Measurements from ENCODE around the gene HOXA2.
A peak's percentile ranks its signal among the peaks of the same experiment; 100 is the strongest.

Gene HOXA2

DNA sequence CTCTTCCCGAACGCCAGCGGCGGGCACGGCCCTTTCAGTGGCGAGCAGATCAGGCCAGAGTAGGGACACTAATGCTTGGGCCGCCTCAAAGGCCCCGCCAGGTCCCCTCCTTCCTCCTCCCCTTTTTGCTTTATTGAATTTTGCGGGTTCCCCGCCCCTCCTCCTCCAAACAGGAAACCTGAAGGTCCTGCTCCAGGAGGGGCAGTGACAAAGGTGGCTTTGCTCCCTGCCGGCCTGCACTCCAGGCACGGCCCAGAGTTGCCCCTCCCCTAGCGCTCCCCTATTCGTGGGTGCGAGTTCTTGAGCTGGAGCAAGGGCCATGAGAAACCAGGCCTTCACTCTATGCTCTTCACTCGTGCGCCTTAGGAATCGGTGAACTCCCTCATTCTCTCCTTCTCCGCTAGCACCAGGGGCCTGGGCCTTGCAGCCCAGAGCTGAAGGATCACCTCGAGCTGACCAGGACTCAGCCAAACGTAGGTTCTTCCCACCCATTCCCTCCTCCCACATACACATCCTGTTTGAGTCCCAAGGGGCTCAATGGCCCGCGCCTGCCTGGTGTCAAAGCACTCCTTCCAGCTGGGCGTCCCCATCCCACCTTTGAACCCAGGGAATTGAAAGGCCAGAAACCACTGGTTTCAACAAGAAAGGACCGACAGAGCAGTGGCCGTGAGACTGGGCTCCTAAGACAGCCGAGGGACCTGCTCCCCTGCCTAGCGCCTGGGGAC lies 45.7 kb upstream of the HOXA2 start:
- DNase-seq (ENCODE audit: low read depth, low spot score) = no peak
- POLR2A ChIA-PET = no interaction called here
- TF ChIP-seq, protein P1, sequence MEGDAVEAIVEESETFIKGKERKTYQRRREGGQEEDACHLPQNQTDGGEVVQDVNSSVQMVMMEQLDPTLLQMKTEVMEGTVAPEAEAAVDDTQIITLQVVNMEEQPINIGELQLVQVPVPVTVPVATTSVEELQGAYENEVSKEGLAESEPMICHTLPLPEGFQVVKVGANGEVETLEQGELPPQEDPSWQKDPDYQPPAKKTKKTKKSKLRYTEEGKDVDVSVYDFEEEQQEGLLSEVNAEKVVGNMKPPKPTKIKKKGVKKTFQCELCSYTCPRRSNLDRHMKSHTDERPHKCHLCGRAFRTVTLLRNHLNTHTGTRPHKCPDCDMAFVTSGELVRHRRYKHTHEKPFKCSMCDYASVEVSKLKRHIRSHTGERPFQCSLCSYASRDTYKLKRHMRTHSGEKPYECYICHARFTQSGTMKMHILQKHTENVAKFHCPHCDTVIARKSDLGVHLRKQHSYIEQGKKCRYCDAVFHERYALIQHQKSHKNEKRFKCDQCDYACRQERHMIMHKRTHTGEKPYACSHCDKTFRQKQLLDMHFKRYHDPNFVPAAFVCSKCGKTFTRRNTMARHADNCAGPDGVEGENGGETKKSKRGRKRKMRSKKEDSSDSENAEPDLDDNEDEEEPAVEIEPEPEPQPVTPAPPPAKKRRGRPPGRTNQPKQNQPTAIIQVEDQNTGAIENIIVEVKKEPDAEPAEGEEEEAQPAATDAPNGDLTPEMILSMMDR (IDR thresholded peaks at IDR 0.05; ENCODE audit: insufficient read depth, low read length, missing control alignments) = no peak
- CTCF ChIA-PET = interaction anchor here (1.0 to 4.7 kb wide), 8 partner anchors 10 to 1255 kb away, joined by 3 to 52 read pairs (median 10); partner anchors contain the start of genes HOXA4 and HOXA7
- peak overlapping the region; percentile 33 for H3K4me3 ChIP-seq (ENCODE audit: low read depth, low read length)

DNA sequence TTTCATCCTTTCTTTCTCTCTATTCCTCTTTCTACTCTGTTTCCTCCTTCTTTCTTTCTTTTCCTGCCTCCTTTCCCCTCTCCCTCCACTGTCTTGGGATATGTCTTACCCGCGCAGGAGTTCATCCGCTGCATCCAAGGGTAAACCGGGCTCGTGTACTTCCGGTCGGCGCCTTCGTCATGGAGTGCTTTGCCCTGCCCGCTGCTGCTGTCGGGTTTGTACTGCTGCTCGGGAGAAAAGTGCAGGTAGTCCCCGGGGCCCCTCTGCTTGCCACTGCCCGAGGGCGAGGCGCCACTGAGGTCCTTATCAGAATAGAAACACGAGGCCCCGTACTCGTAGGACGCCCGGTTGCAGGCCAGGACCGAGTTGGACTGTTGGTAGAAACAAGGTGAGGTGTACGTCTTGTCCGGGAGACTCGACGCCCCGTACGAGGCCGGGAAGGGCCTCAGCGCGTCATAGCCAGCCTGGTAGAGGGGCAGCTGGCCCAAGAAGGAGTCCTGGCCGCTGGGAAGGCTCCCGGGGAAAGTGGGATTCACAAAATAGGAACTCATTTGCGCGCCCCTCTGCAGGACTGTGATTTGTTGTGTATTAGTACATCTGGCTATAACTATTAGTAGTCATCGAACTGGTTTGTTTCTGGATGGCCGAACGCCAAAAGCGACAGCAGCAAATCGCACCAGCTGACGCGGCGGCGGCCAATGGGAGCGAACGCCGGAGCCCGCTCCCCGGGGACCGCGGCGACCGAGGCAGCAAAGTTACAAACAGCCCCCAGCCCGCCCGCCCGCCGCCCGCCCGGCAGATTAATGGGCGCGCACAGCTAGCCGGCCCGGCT lies 44.9 kb upstream of the HOXA2 start, which contains the start of gene HOXA6:
Gene HOXA6 (minus strand): TSS at position 576 of the 832 bp plus-strand sequence. CDS start 25 bp downstream, at position 551.
- CTCF ChIA-PET = interaction anchor here (1.2 to 4.7 kb wide), 5 partner anchors 11 to 294 kb away, joined by 3 to 34 read pairs (median 22); partner anchors contain the start of gene HOXA7
- H3K4me3 ChIP-seq (ENCODE audit: low read depth, low read length) = peak within 1 kb of the TSS; percentile 33
- TF ChIP-seq, protein P1 (IDR thresholded peaks at IDR 0.05; ENCODE audit: insufficient read depth, low read length, missing control alignments) = no peak
- DNase-seq (ENCODE audit: low read depth, low spot score) = no peak
- POLR2A ChIA-PET = no interaction called here

DNA sequence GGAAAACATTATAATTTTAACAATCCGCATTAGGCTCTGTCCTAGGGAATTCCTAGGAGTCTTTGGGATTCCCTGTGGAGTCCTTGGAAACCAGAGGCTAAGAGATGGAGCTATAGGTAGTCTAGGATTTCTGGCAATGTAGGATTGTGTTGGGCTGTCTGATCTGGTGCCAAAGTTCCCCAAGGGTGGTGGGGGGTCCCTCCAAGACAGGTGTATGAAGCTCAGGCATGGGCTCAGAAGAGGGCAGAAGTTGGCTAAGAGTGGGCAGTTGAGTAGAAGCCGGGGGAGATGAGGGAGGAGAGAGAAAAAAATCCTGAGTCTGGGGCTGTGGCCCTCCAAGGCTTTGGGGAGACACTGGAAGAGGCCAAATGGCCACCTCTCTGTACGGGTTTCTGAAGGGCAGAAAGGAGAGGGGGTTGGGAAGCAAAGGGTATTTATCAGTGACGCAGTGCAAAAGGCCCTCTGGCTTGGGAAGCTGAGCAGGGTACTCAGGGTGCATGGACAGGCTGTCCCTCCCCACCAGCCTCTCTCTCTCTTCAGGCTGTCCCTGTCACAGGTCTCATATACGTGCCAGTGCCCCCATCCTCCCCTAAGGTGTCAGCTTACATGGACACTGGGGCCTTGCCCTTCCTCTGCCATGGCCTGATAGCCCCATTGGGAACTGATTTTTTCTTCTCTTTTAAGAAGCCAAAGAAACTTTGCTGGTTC lies 44.2 kb upstream of the HOXA2 start:
- ChIA-PET POLR2A (no interaction called here), CTCF (interaction anchor here (1.2 to 4.7 kb wide), 2 partner anchors 15 to 19 kb away, joined by 3 to 26 read pairs; no protein-coding TSS in a partner anchor)
- no peak for DNase-seq (ENCODE audit: low read depth, low spot score)
- TF ChIP-seq, protein P1 (IDR thresholded peaks at IDR 0.05; ENCODE audit: insufficient read depth, low read length, missing control alignments) = no peak
- no peak overlapping the region for H3K4me3 ChIP-seq (ENCODE audit: low read depth, low read length)

DNA sequence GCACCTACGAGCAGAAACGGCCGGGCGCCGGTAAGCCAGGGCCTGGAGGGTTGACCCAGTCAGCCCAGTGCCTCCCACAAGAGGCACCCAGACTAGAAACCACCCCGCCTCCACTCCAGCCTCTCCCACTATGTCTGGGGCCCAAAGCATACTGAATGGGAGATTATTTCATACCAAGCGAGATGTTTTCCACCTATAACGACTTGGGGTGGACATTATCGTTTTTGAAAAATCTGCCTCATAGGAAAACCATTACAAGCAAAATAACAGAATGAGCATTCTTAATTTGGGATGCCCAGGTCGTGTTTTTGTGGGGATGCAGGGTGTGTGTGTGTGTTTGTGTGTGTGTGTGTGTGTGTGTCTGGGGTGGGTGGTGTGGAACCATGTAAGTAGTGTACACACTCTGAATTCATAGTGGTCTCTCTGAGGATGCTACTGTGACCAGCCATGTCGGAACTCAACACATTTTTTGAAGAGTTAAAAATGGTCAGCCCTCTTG lies 43.5 kb upstream of the HOXA2 start:
- no peak overlapping the region for H3K4me3 ChIP-seq (ENCODE audit: low read depth, low read length)
- DNase-seq (ENCODE audit: low read depth, low spot score) = no peak
- CTCF ChIA-PET = interaction anchor here (1.1 to 6.5 kb wide), 6 partner anchors 16 to 464 kb away, joined by 3 to 71 read pairs (median 8); no protein-coding TSS in a partner anchor
- TF ChIP-seq, protein P1 (IDR thresholded peaks at IDR 0.05; ENCODE audit: insufficient read depth, low read length, missing control alignments) = no peak
- POLR2A ChIA-PET = no interaction called here

DNA sequence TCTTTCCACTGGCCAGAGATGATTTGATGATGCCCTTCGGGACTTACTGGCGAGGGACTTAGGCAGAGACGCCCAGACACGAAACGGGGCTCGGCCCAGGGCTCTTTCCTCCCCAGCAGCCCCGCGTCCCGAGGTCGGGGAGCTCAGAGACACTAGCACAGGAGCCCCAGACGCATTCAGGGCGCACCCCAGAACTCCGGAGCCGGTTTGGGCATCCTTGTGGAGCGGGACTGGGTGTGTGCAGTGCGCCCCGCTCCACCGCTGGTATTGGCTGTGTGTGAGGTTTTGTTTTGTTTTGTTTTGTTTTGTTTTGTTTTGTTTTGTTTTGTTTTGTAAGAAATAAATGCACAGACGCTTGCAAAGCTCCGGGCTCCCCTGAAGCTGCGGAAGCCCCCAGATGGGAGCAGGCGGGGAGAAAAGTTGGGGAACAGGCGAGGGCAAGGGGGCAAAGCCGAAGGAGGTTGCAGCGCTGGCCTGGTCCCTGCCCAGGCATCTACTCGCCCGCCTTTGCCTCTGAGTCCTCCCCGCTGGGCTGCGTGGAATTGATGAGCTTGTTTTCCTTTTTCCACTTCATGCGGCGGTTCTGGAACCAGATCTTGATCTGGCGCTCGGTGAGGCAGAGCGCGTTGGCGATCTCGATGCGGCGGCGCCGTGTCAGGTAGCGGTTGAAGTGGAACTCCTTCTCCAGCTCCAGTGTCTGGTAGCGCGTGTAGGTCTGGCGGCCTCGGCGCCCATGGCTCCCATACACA lies 42.9 kb upstream of the HOXA2 start:
- ChIA-PET CTCF (interaction anchor here (1.1 to 6.6 kb wide), 8 partner anchors 10 to 464 kb away, joined by 3 to 71 read pairs (median 22); partner anchors contain the start of genes HOXA4 and HOXA7), POLR2A (no interaction called here)
- no peak overlapping the region for H3K4me3 ChIP-seq (ENCODE audit: low read depth, low read length)
- no peak for DNase-seq (ENCODE audit: low read depth, low spot score)
- TF ChIP-seq, protein P1 (IDR thresholded peaks at IDR 0.05; ENCODE audit: insufficient read depth, low read length, missing control alignments) = no peak
